DND-41 (cell line): ENCODE results near the gene NPPC.
"Not testable (repeated sequence)": the region's sequence is repeated elsewhere in the genome, so short reads cannot be mapped to it uniquely, and the experiment has no call there.

ENCODE experiments used
- CTCF ChIP-seq: IDR thresholded peaks from 2 replicates; pipeline ENCODE4 v1.5.1; 2012; ENCODE audit warnings: borderline replicate concordance, low read length, moderate library complexity, mild to moderate bottlenecking; ENCODE audit not compliant: poor library complexity, severe bottlenecking; ENCODE audit errors: extremely low read depth
- EZH2 ChIP-seq: IDR thresholded peaks from 3 replicates; pipeline ENCODE4 v1.6.1; 2012; ENCODE audit warnings: borderline replicate concordance, low read depth, mild to moderate bottlenecking, moderate library complexity, low read length, inconsistent platforms; ENCODE audit not compliant: severe bottlenecking

DNA sequence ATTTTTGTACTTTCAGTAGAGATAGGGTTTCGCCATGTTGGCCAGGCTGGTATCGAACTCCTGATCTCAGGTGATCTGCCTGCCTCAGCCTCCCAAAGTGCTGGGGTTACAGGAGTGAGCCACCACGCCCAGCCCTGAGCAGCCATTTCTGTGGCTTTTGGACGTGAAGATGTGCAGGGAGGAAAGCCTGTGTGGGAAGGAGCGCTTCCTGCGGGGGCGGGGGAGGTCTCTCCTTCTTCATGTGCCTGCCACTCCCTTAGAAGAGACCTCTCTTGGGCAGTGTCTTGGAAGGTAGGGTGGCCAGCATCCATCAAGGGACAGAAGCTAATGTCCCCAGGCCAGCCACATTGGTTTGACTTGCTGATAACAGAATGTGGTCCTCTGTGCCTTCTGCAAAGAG is 16.0 kb downstream of the NPPC start:
- not testable (repeated sequence) for TF ChIP-seq CTCF, EZH2
